K562 (cell line): ENCODE data around the gene NUDT12. TPM values are rescaled to one million over a fixed set of nuclear protein-coding genes. Genes with fewer than 3 reads are reported as not detected.
A peak's percentile ranks its signal among the peaks of the same experiment; 100 is the strongest.

Experiments used
- ATF7 ChIP-seq: fragments of 450-650 bp; IDR thresholded peaks from 2 replicates; pipeline ENCODE4 v1.7.1; 2014; ENCODE audit warnings: mild to moderate bottlenecking, moderate library complexity
- C11orf30 ChIP-seq: fragments of 450-650 bp; IDR thresholded peaks from 2 replicates; pipeline ENCODE4 v1.6.1; 2016; ENCODE audit warnings: low read depth, mild to moderate bottlenecking
- CBX8 ChIP-seq: fragments of 200-600 bp; sonication (generic); IDR thresholded peaks from 2 replicates; pipeline ENCODE4 v1.6.1; 2012; ENCODE audit warnings: borderline replicate concordance, mixed run types, low read depth, mild to moderate bottlenecking, moderate library complexity, mixed read lengths, low read length, control low read depth, inconsistent platforms; ENCODE audit not compliant: poor library complexity, severe bottlenecking; ENCODE audit errors: extremely low read depth
- E2F5 ChIP-seq: sonication (generic); formaldehyde crosslinking; IDR thresholded peaks from 2 replicates; pipeline ENCODE4 v1.8.0; 2022; ENCODE audit warnings: mild to moderate bottlenecking, missing genetic modification reagents
- HEY1 ChIP-seq: fragments of 250-450 bp; sonication (Bioruptor Pico); IDR thresholded peaks from 2 replicates; pipeline ENCODE4 v1.5.0; 2020; ENCODE audit warnings: mild to moderate bottlenecking, moderate library complexity, borderline replicate concordance
- HIVEP1 ChIP-seq: fragments of 250-450 bp; sonication (Bioruptor Pico); IDR thresholded peaks from 2 replicates; pipeline ENCODE4 v1.4.0; 2020; ENCODE audit warnings: mild to moderate bottlenecking
- JUNB ChIP-seq: fragments of 450-650 bp; formaldehyde crosslinking; conservative IDR thresholded peaks from 2 replicates; pipeline ENCODE4 v1.4.0; 2020; ENCODE audit warnings: mild to moderate bottlenecking
- KAT7 ChIP-seq: sonication (generic); formaldehyde crosslinking; IDR thresholded peaks from 2 replicates; pipeline ENCODE4 v1.8.0; 2022; ENCODE audit warnings: missing genetic modification reagents, mild to moderate bottlenecking, borderline replicate concordance
- KLF13 ChIP-seq: fragments of 450-650 bp; IDR thresholded peaks from 2 replicates; pipeline ENCODE4 v1.6.1; 2016; ENCODE audit warnings: missing genetic modification characterization, low read depth, mild to moderate bottlenecking, missing compliant biosample characterization, moderate library complexity, borderline replicate concordance
- MBD2 ChIP-seq: sonication (generic); IDR thresholded peaks from 2 replicates; pipeline ENCODE4 v1.6.1; 2016; ENCODE audit warnings: low read depth, borderline replicate concordance
- PHF8 ChIP-seq: fragments of 200-600 bp; sonication (generic); IDR thresholded peaks from 2 replicates; pipeline ENCODE4 v1.6.1; 2012; ENCODE audit warnings: mixed run types, mild to moderate bottlenecking, inconsistent platforms, low read length, moderate library complexity, borderline replicate concordance
- SMAD3 ChIP-seq: fragments of 450-650 bp; formaldehyde crosslinking; conservative IDR thresholded peaks from 2 replicates; pipeline ENCODE4 v1.4.0; 2020; ENCODE audit warnings: mild to moderate bottlenecking
- SMARCB1 ChIP-seq: IDR thresholded peaks from 2 replicates; pipeline ENCODE4 v1.6.1; 2011; ENCODE audit warnings: improper control_type of control experiment, low read depth; ENCODE audit not compliant: insufficient read length
- SREBF2 ChIP-seq: sonication (generic); formaldehyde crosslinking; IDR thresholded peaks from 2 replicates; pipeline ENCODE4 v1.4.0; 2020; ENCODE audit warnings: mild to moderate bottlenecking, missing genetic modification reagents
- TAF1 ChIP-seq: IDR thresholded peaks from 2 replicates; pipeline ENCODE4 v1.6.1; 2011; ENCODE audit warnings: mild to moderate bottlenecking, low read length, moderate library complexity; ENCODE audit not compliant: insufficient read depth, control insufficient read depth, severe bottlenecking; ENCODE audit errors: extremely low read depth
- TBP ChIP-seq: optimal IDR thresholded peaks from 2 replicates; pipeline ENCODE3; 2011; ENCODE audit warnings: low read depth, low read length, improper control_type of control experiment
- TRIM24 ChIP-seq, 2 experiments: fragments of 450-650 bp; IDR thresholded peaks; 2 replicates each; pipeline ENCODE4 v1.6.1; 2016
- ZBTB43 ChIP-seq: sonication (generic); formaldehyde crosslinking; IDR thresholded peaks from 2 replicates; pipeline ENCODE4 v1.8.0; 2023; ENCODE audit warnings: mild to moderate bottlenecking, missing genetic modification reagents
- ZNF212 ChIP-seq: fragments of 450-650 bp; formaldehyde crosslinking; IDR thresholded peaks from 2 replicates; pipeline ENCODE4 v1.4.0; 2020; ENCODE audit warnings: mild to moderate bottlenecking
- ZNF431 ChIP-seq: sonication (generic); formaldehyde crosslinking; IDR thresholded peaks from 2 replicates; pipeline ENCODE4 v1.8.0; 2022; ENCODE audit warnings: mild to moderate bottlenecking, missing genetic modification reagents
- ZNF586 ChIP-seq: fragments of 450-650 bp; formaldehyde crosslinking; conservative IDR thresholded peaks from 2 replicates; pipeline ENCODE4 v1.4.0; 2020; ENCODE audit warnings: mild to moderate bottlenecking, moderate library complexity
- polyA plus RNA-seq, 8 experiments: library from polyadenylated mRNA; depleted of rRNA in 4 of 8; stranded (reverse) in 5 of 8; unstranded in 3 of 8; fragments of >200 nt; fragmentation: Nextera tagmentation in 2 of 8; fragmentation: Illumina TruSeq in 1 of 8; extraction: Ambion mirVana in 2 of 8; extraction: Trizol in 1 of 8; gene quantifications; 2 replicates each; pipeline versions ENCODE4 v1.2.1 to v1.2.3, GENCODE V29; 2011 to 2014; ENCODE audit warnings: inconsistent platforms in 1 of 8, missing spikeins in 1 of 8
- total RNA-seq, 7 experiments: library from RNA; depleted of rRNA in 6 of 7; stranded (reverse); fragments of >200 nt in 6 of 7; fragmentation: Illumina TruSeq in 2 of 7; extraction: Trizol in 2 of 7; gene quantifications; 2 replicates each; pipeline versions ENCODE4 v1.2.1 to v1.2.3, GENCODE V29; 2011 to 2021; ENCODE audit warnings: low replicate concordance in 1 of 7
- TF ChIP-seq, protein P1 (sequence below): sonication (generic); formaldehyde crosslinking; IDR thresholded peaks from 2 replicates; pipeline ENCODE4 v1.8.0; 2022; ENCODE audit warnings: mild to moderate bottlenecking, low read depth, missing genetic modification reagents
- TF ChIP-seq, protein P2 (sequence below): sonication (generic); formaldehyde crosslinking; IDR thresholded peaks from 2 replicates; pipeline ENCODE4 v1.8.0; 2022; ENCODE audit warnings: mild to moderate bottlenecking, missing genetic modification reagents

Gene NUDT12
- total and polyA plus RNA-seq, 9 of the 15 experiments (the other 6 are each of a cell fraction or from before 2014, with no cell fraction given) = 10.9 to 27.2 (median 18.5) TPM

DNA sequence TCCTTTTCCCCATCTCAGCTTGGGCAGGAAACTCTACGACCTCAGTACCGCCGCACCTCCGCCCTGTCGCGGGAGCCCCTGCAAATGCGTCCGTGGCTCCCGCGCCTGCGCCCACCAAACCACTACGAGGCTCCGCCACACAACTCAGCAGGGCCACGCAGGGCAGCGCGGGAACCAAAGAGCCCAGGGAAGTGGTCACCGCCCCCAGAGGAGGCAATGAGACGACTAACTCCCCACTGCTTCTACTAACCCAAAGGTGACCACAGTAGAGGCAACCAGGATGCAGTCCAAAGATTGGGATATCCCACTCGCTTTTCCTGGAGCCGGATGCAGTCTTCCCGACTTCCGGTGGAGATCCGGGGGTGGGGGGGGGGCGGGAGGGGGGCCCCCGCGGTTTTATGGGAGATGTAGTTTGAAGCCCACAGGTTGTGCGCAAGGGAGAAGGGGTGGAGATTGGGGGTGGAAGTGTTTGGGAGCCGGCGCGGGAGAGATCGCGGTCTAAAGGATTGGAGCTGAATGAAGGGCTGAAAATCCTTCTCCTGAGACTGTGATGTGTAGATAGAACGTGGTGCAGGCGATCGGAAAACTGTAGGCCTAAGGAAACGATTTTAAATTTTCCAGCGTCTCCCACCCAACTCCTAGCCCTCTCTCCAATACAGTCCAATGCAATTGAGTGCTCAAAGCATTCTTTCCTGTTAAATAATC, at the start of gene NUDT12 (continued):
- no peak for TF ChIP-seq ZNF586 (CRISPR knock-in tag)
- TF ChIP-seq ZBTB43 (CRISPR knock-in tag) = no peak
- TF ChIP-seq KAT7 (CRISPR knock-in tag) = 0 out of 2 replicates have a peak, but pooled peaks have one; percentile 36
- TF ChIP-seq HEY1 = no peak
- 0 out of 2 replicates have a peak, but pooled peaks have one; percentile 6 for TF ChIP-seq C11orf30
- TF ChIP-seq KLF13 (tag) = no peak
- TF ChIP-seq, protein P1, sequence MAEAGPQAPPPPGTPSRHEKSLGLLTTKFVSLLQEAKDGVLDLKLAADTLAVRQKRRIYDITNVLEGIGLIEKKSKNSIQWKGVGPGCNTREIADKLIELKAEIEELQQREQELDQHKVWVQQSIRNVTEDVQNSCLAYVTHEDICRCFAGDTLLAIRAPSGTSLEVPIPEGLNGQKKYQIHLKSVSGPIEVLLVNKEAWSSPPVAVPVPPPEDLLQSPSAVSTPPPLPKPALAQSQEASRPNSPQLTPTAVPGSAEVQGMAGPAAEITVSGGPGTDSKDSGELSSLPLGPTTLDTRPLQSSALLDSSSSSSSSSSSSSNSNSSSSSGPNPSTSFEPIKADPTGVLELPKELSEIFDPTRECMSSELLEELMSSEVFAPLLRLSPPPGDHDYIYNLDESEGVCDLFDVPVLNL = 0 out of 2 replicates have a peak, but pooled peaks have one; percentile 65
- TF ChIP-seq TRIM24 (IDR thresholded peaks at IDR 0.05) = peak in 1 of 2 experiments; percentile 63; a peak in 2 of 4 replicates
- TF ChIP-seq TAF1 = peak; percentile 83
- TF ChIP-seq SMAD3 (CRISPR knock-in tag) = no peak
- no peak for TF ChIP-seq TBP
- no peak for TF ChIP-seq E2F5 (CRISPR knock-in tag)
- peak; percentile 47; the same call in 1 of the 2 replicates for TF ChIP-seq MBD2
- TF ChIP-seq SREBF2 = no peak
- TF ChIP-seq ATF7 = peak; percentile 39; the same call in 1 of the 2 replicates
- TF ChIP-seq, protein P2, sequence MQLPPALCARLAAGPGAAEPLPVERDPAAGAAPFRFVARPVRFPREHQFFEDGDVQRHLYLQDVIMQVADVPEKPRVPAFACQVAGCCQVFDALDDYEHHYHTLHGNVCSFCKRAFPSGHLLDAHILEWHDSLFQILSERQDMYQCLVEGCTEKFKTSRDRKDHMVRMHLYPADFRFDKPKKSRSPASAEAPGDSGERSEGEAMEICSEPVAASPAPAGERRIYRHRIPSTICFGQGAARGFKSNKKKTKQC (CRISPR knock-in tag) = 0 out of 2 replicates have a peak, but pooled peaks have one; percentile 66
- no peak for TF ChIP-seq HIVEP1 (CRISPR knock-in tag)
- TF ChIP-seq CBX8 = no peak
- no peak for TF ChIP-seq ZNF212 (CRISPR knock-in tag)
- TF ChIP-seq PHF8 = peak; percentile 96
- no peak for TF ChIP-seq ZNF431 (CRISPR knock-in tag)
- TF ChIP-seq JUNB (CRISPR knock-in tag) = no peak
- TF ChIP-seq SMARCB1 = no peak
